ENCODE results near the gene RNF40. TPM values are rescaled to one million over a fixed set of nuclear protein-coding genes. Genes with fewer than 3 reads are reported as not detected.
A peak's percentile ranks its signal among the peaks of the same experiment; 100 is the strongest.

The RNF40 gene
- total RNA-seq, 1 experiment from 2014 or later, result 85.0 TPM

DNA sequence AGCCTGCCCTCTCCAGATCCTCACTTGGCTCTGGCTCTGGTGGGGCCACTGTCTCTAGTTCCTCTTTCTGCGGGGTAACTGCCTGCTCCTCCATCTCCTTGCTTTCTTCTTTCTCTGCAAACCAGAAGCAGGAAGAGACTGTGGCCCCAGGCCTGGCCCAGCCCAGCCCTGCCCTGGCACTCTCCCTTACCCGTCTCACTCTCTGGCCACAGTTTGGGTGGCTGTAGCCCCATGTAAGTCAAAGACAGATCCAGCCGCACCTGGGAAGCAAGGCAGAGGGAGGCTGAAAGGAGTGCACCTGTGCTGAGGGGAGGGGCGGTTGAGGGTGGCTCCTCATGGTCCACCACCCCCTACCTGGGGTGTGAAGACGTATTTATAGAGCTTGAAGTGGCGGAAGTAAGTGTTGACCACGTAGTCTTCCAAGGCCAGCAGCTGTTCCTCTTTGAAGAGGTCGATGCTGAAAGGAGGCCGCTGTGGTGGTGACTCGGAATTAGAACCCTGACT, 3.1 kb upstream of the RNF40 start:
- ChIA-PET CTCF (interaction anchor here (0.6 to 1.1 kb wide), 2 partner anchors 48 to 183 kb away, joined by 3 to 6 read pairs; no protein-coding TSS in a partner anchor), POLR2A (interaction anchor here (1.4 to 5.9 kb wide), 4 partner anchors 11 to 191 kb away, joined by 8 to 55 read pairs (median 26); partner anchors contain the start of gene PHKG2)
- DNase-seq (ENCODE audit: unreplicated experiment), result no peak
- H3K27me3 Mint-ChIP-seq (ENCODE audit: insufficient read depth, unreplicated experiment), result no peaks in the 10 kb centered on the region
- H3K4me3 Mint-ChIP-seq (ENCODE audit: unreplicated experiment), result no peak overlapping the region
- intact Hi-C loops (cut with micrococcal nuclease), result no loop called here
- H3K4me1 Mint-ChIP-seq (ENCODE audit: insufficient read depth, unreplicated experiment), result peaks cover 17% of the 10 kb centered on the region
- H3K36me3 Mint-ChIP-seq (ENCODE audit: insufficient read depth, unreplicated experiment), result peaks cover 32% of the 10 kb centered on the region
- H3K27ac Mint-ChIP-seq (ENCODE audit: low read depth, unreplicated experiment), result no peak overlapping the region
- TF ChIP-seq, protein P1, sequence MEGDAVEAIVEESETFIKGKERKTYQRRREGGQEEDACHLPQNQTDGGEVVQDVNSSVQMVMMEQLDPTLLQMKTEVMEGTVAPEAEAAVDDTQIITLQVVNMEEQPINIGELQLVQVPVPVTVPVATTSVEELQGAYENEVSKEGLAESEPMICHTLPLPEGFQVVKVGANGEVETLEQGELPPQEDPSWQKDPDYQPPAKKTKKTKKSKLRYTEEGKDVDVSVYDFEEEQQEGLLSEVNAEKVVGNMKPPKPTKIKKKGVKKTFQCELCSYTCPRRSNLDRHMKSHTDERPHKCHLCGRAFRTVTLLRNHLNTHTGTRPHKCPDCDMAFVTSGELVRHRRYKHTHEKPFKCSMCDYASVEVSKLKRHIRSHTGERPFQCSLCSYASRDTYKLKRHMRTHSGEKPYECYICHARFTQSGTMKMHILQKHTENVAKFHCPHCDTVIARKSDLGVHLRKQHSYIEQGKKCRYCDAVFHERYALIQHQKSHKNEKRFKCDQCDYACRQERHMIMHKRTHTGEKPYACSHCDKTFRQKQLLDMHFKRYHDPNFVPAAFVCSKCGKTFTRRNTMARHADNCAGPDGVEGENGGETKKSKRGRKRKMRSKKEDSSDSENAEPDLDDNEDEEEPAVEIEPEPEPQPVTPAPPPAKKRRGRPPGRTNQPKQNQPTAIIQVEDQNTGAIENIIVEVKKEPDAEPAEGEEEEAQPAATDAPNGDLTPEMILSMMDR (IDR thresholded peaks at IDR 0.05; ENCODE audit: unreplicated experiment), result no peak
- H3K9me3 Mint-ChIP-seq (ENCODE audit: unreplicated experiment), result no peaks in the 10 kb centered on the region
- BruUV-seq (replicated peaks), result no TSS peak

DNA sequence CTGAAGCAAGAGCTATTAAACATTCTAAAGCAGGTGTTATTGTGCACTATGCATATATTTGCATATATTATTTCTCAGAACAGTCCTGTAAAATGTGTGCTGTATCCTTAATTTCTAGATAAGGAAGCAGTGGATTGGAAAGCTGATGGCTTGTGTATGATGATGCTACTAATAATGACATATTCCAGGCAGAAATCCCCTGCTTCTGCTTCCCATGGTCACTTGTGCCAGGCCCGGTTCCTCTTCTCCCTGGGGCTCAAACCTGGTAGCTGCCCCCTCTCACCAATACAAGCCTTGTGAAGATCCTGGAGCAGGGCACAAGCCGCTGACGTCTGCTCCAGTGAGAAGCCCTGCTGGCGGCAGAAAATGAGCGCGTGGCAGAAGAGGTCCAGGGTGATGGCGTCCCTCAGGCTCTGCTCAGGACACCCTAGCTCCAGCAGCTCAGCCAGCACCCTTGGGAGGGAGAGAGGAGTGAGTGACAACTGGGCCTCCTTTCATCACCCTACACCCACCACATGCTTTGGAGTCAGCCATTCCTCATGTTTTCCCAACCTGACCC, 2.0 kb upstream of the RNF40 start:
- intact Hi-C loops (cut with micrococcal nuclease), result no loop called here
- H3K4me1 Mint-ChIP-seq (ENCODE audit: insufficient read depth, unreplicated experiment), result peaks cover 17% of the 10 kb centered on the region
- H3K27me3 Mint-ChIP-seq (ENCODE audit: insufficient read depth, unreplicated experiment), result no peaks in the 10 kb centered on the region
- H3K36me3 Mint-ChIP-seq (ENCODE audit: insufficient read depth, unreplicated experiment), result peaks cover 32% of the 10 kb centered on the region
- H3K9me3 Mint-ChIP-seq (ENCODE audit: unreplicated experiment), result no peaks in the 10 kb centered on the region
- POLR2A ChIA-PET, result interaction anchor here (1.4 to 5.9 kb wide), 5 partner anchors 12 to 190 kb away, joined by 8 to 55 read pairs (median 18); partner anchors contain the start of gene PHKG2
- no peak for DNase-seq (ENCODE audit: unreplicated experiment)
- CTCF ChIA-PET, result interaction anchor here (0.8 to 1.1 kb wide), 3 partner anchors 11 to 47 kb away, joined by 3 to 6 read pairs (median 4); no protein-coding TSS in a partner anchor
- H3K27ac Mint-ChIP-seq (ENCODE audit: low read depth, unreplicated experiment), result no peak overlapping the region
- TF ChIP-seq, protein P1 (IDR thresholded peaks at IDR 0.05; ENCODE audit: unreplicated experiment), result no peak
- H3K4me3 Mint-ChIP-seq (ENCODE audit: unreplicated experiment), result no peak overlapping the region
- no TSS peak for BruUV-seq (replicated peaks)

DNA sequence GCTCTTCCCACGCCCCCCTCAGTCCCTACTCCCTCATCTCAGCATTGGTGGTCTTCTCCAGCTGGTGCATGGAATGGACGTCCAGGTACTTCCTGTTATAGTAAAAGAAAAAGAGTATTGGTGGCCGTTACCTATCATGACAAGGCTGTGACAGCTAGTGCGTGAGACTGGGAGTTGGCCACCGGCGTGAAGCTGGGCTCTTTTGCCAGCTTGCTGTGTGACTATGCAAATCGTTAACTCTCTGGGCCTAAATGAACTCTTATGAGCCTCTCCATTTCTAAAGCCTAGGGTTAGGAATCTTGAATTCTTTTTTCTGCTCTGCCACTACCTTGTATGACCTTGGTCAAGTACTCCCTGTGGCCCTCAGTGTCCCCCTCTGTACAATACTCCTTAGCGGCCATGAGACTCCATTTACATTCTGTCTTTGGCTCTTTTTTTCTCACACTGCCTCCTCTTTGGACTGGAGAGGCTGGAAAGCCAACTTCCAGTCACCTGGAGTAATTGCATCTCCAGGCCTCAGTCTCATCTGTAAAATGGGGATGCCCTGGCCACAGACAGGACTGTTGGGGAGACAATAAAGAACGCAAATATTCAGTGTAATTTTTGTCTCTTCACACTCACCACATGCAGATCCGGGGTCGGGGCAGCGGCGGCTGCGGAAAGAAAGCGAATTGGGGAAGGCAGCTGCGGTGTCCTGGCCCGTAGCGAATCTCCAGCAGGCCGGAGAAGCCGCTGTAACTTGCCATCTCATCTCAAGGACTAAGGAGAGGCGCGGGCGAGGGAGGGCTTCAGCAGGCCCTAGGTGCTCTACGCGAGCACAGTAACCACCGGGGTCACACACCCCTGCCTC, 1.3 kb upstream of the RNF40 start:
- DNase-seq (ENCODE audit: unreplicated experiment), result no peak
- POLR2A ChIA-PET, result interaction anchor here (0.6 to 5.9 kb wide), 6 partner anchors 12 to 189 kb away, joined by 3 to 55 read pairs (median 14); partner anchors contain the start of gene PHKG2

More for the DNA sequence above, 1.3 kb upstream of the RNF40 start:
- H3K4me3 Mint-ChIP-seq (ENCODE audit: unreplicated experiment), result peak overlapping the region; percentile 87
- BruUV-seq (replicated peaks), result TSS peak; percentile 34
- peak overlapping the region; percentile 88 for H3K27ac Mint-ChIP-seq (ENCODE audit: low read depth, unreplicated experiment)
- H3K9me3 Mint-ChIP-seq (ENCODE audit: unreplicated experiment), result no peaks in the 10 kb centered on the region
- TF ChIP-seq, protein P1 (IDR thresholded peaks at IDR 0.05; ENCODE audit: unreplicated experiment), result no peak
- intact Hi-C loops (cut with micrococcal nuclease), result no loop called here
- H3K36me3 Mint-ChIP-seq (ENCODE audit: insufficient read depth, unreplicated experiment), result peaks cover 32% of the 10 kb centered on the region
- H3K4me1 Mint-ChIP-seq (ENCODE audit: insufficient read depth, unreplicated experiment), result peaks cover 17% of the 10 kb centered on the region
- CTCF ChIA-PET, result interaction anchor here (0.8 to 1.1 kb wide), 2 partner anchors 11 to 26 kb away, joined by 3 to 4 read pairs; no protein-coding TSS in a partner anchor
- no peaks in the 10 kb centered on the region for H3K27me3 Mint-ChIP-seq (ENCODE audit: insufficient read depth, unreplicated experiment)

Data from MCF 10A (cell line).